ENCODE measurements around the gene HIPK3.
"Not testable (repeated sequence)": the region's sequence is repeated elsewhere in the genome, so short reads cannot be mapped to it uniquely, and the experiment has no call there.

Gene HIPK3

DNA sequence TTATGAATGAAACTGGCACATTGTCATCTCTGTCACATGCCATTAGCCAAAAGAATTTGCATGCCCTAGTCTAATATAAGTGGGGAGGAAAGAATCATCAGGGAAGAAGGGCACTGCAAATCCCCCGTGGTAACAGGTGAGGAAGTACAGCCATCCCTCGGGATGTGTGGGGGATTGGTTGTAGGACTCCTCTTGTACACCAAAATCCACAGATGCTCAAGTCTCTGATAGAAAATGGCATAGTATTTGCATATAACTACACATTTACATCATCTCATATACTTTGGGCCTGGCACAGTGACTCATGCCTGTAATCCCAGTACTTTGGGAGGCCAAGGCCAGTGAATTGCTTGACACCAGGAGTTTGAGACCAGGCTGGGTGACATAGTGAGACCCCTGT lies 109.7 kb downstream of the HIPK3 start:
- DNase-seq: no peak

GRCh38 chr11:33368475-33368874 lies 111.3 kb downstream of the HIPK3 start:
- not testable (repeated sequence) for DNase-seq

DNA sequence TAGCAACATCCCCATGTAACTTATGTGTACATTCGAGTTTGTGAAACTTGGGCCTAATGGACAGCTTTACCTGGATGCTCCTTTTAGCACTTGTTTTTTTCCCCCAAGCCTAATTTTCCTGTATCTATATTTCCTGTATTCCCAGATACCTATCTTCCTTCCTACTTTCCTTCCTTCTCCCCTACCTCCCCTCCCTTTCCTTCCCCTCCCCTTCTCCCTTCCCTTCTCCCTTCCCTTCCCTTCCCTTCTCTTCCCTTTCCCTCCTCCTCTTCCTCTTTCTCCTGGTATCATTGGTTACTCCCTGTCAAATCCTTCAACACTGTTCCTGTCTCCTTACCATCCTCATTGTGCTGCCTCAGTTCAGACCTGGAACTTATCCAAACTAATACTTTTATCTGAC lies 111.8 kb downstream of the HIPK3 start:
- DNase-seq: no peak

DNA sequence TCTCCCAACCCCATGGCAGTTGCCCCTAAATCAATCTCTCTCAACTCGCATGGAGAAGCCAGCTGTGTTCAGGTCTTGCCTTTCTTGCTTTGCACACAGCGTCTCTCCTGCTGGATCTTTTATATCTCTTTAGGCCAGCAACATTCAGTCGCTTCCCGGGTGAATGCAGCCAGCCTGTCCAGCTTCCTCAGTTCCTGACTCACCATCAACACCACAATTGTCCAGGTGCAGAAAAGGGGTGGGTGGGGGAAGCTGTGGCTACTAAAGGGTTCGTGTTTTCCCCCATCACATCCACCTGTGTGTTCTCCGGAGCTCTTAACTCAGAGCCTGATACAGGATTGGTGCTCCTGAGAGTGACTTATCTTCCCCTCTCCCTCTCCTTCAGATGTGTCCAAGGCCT lies 116.5 kb downstream of the HIPK3 start:
- DNase-seq: no peak

- no peak for DNase-seq
Observed at GRCh38 chr11:33375236-33375635, 118.1 kb downstream of the HIPK3 start.

DNA sequence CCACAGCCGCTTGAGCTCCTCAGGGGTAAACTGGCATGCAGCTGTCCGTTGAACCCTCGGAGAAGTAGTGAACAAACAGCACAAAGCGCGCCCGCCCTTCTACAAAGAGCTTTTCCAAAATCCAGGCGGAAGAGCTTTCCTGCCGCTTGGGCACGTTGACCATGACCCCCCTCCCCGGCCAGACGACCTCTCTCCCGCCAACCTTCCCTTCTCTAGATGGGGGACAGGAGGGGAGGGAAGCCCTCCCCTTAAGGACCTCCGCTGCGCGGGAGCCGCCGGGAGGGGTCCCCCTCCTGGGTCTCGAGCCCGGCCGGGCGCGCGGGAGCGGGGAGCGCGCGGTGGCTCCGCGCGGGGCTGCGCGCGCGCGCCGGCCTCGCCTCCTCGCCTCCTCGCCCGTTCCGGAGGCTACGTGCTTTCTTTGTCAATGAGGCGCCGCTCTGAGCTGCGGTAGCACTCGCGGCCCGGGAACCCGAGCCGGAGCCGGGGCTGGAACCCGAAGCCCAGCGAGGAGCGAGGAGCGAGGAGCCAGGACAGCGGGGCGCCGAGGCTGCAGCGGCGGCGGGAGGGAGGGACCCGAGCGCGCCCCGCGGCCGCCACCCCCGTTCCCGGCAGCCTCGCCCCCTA lies 118.6 kb downstream of the HIPK3 start, which contains the start of gene KIAA1549L:
Gene KIAA1549L, plus strand, starts transcription at position 421 of the 624 bp plus-strand sequence.
- DNase-seq: no peak

GRCh38 chr11:33376331-33377310 lies 119.4 kb downstream of the HIPK3 start:
- no peak for DNase-seq

- no peak for DNase-seq
Observed at GRCh38 chr11:33377412-33378370, 120.5 kb downstream of the HIPK3 start.

DNA sequence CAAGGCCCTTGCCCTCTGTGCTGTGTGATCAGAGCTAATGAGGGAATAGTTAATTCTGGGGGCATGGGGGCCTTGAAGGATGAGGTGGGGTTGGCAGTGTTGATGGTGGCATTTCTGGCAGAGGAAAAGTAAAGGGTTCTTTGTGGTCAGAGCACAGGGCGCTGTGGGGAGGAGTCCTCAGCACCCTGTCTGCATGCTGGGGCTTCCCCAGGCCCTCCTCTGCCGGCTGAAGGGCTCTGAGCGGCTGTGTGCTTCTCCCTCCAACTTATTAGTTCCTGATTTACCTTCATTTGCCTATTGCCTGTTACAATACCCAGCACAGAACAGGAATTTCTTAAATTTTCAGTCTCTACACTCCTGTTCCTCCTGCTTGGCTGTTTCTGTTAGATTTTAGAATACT lies 122.8 kb downstream of the HIPK3 start:
- DNase-seq: no peak

GRCh38 chr11:33383075-33383919 lies 126.1 kb downstream of the HIPK3 start:
- no peak for DNase-seq

- no peak for DNase-seq
Observed at GRCh38 chr11:33383920-33384209, 126.7 kb downstream of the HIPK3 start.

DNA sequence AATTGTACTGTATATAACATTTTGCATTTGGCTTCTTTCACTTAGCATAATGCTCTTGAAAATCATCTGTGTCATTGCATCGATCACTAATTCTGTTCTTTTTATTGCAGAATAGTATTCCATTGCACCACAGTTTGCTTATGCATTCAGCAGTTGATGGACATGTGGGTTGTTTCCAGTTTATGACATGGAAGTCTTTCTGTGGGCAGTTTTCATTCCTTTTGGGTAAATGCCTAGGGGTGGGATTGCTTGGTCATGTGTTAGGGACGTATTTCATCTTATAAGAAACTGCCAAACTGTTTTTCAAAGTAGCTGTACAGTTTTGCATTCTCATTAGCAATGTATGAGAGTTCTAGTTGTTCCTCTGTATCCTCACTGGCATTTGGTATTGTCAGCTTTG lies 127.0 kb downstream of the HIPK3 start:
- no peak for DNase-seq

- DNase-seq: no peak
Observed at GRCh38 chr11:33387581-33387980, 130.4 kb downstream of the HIPK3 start.

GRCh38 chr11:33387996-33388395 lies 130.8 kb downstream of the HIPK3 start:
- DNase-seq: no peak

GRCh38 chr11:33388793-33389525 lies 131.8 kb downstream of the HIPK3 start:
- no peak for DNase-seq

DNA sequence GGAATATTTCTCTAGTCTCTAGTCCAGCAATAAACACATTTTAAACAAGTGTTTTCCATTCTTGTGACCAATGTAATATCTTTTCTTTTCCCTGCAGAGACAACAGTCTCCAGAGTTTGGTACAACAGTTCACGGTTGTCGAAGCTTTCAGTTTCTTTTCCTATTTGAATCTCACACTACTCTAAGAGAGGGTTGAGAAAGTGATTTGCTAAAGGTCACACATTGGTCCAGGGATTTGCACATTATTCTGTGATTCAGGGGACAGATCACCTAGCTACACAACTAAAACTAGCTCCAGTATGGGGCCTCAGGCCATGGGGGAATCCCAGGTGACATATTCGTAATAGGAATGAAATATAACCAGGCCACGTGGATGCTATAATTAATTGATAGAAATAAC lies 132.5 kb downstream of the HIPK3 start:
- no peak for DNase-seq

DNA sequence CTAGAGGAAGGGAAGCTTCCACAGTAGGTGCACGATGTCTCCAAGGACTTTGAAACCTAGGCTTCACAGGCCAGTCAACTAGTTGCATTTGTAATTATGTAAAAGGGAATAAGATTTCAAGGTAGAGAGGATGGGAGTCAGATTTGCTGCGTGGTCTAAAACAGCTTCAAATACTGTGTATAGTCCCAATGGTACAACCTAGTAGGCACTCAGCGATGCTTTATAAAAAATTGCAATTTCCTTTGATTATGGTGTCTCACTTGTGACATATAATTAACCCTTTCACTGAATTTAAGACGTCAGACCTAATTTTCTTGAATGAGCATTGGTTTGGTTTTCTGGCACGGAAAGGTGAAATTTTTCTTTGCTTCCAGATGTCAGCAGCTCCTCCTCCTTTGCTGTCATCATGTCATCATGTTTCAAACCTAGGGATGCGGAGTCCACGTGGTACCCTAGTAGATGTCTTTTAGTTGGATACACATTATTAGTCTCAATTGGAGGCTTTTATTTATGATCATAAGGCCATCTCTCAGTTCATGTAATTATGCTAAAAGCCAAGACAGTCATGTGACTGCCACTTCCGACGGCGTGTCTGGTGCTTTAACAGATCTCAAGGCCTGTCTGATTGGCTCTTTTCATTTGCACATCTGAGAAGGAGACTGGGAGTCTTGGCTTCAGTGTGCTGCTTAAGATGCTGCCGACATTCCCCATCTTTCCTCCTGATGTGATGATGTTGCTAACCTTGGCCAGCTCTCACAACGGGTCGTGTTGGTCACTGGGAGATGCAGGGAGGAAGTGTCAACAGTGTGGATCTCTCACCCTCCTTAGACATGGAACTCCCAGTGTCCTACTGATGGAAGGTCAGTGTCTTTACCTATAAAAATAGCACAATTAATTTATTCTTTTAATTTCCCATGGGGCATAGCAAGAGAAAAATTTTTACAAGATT lies 134.0 kb downstream of the HIPK3 start:
- DNase-seq: no peak

DNA sequence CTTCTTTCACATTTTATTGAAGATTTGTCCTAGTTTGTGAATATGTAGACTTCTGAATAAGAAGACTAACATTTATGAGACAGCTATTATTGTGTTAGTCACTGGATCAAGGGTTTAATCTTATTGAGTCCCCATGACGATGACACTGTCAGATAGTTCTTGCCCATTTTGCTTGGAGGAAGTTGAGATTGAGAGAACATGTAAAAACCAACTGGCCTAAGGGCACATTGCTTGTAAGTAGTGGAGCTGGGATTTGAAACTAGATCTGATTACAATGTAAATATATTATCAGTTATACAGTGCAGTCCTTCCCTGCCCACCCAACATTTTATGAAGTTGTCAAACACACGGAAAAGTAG lies 134.7 kb downstream of the HIPK3 start:
- DNase-seq: no peak

- no peak for DNase-seq
Observed at GRCh38 chr11:33394431-33395109, 137.4 kb downstream of the HIPK3 start.

GRCh38 chr11:33396361-33396760 lies 139.2 kb downstream of the HIPK3 start:
- no peak for DNase-seq
